ENCODE measurements around the gene IRF4.

GRCh38 chr6:389622-390021 lies 1.9 kb upstream of the IRF4 start:
- TF ChIP-seq CTCF (IDR thresholded peaks at IDR 0.05 in 4 of 5, conservative IDR thresholded peaks at IDR 0.05 in 1 of 5) (no peak), POLR2A (IDR thresholded peaks at IDR 0.05) (no peak)

Data from gastrocnemius medialis (tissue), 4 donors.